ENCODE results near the gene CTDSP1. TPM values are rescaled to one million over a fixed set of nuclear protein-coding genes. Genes with fewer than 3 reads are reported as not detected.

The CTDSP1 gene, protein sequence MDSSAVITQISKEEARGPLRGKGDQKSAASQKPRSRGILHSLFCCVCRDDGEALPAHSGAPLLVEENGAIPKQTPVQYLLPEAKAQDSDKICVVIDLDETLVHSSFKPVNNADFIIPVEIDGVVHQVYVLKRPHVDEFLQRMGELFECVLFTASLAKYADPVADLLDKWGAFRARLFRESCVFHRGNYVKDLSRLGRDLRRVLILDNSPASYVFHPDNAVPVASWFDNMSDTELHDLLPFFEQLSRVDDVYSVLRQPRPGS
- 66.9 to 75.6 TPM (median 71.5 TPM) in 5 replicates for total RNA-seq (2022; extraction: Qiagen RNA extraction)

DNA sequence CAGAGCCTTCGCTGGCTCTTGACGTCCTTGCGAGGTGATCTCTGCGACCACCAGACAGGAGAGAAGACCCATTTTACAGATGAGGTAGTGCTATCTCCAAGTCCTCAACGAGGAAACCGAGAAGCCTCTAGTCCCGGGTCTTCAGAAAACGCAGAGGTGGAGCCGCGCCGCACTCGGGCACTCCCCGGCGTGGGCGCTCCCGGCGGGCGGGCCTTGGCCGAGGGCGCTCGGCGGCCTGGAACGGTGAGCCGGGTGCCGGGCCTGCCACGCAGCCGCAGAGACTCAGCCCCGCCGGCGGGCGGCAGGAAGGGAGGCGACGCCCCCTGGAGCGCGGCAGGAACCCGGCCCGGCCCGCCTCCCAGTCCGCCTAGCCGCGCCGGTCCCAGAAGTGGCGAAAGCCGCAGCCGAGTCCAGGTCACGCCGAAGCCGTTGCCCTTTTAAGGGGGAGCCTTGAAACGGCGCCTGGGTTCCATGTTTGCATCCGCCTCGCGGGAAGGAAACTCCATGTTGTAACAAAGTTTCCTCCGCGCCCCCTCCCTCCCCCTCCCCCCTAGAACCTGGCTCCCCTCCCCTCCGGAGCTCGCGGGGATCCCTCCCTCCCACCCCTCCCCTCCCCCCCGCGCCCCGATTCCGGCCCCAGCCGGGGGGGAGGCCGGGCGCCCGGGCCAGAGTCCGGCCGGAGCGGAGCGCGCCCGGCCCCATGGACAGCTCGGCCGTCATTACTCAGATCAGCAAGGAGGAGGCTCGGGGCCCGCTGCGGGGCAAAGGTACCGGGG is at the start of gene CTDSP1:
Gene CTDSP1, plus strand, starts transcription at position 478 of the 776 bp plus-strand sequence. Its CDS starts 223 bp downstream, at position 701.

DNA sequence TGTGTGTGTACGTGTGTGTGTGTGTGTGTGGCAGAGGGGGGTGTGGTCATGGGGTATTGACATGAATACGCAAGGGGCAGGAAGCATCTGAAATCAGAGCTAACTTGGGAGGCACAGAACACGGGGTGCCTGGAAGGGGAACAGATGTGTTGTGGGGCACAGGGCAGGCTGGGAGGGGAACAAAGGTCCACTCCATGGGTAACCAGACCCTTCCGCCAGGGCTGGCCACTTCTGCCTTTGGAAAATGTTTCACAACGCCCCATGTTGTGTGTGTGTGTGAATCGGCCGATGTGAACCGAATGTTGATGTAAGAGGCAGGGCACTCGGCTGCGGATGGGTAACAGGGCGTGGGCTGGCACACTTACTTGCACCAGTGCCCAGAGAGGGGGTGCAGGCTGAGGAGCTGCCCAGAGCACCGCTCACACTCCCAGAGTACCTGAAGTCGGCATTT is 17.7 kb upstream of the CTDSP1 start, which contains the start of gene SLC11A1:
Gene SLC11A1, plus strand, starts transcription at position 358 of the 451 bp plus-strand sequence. CDS start 96 bp downstream, outside the sequence.

DNA sequence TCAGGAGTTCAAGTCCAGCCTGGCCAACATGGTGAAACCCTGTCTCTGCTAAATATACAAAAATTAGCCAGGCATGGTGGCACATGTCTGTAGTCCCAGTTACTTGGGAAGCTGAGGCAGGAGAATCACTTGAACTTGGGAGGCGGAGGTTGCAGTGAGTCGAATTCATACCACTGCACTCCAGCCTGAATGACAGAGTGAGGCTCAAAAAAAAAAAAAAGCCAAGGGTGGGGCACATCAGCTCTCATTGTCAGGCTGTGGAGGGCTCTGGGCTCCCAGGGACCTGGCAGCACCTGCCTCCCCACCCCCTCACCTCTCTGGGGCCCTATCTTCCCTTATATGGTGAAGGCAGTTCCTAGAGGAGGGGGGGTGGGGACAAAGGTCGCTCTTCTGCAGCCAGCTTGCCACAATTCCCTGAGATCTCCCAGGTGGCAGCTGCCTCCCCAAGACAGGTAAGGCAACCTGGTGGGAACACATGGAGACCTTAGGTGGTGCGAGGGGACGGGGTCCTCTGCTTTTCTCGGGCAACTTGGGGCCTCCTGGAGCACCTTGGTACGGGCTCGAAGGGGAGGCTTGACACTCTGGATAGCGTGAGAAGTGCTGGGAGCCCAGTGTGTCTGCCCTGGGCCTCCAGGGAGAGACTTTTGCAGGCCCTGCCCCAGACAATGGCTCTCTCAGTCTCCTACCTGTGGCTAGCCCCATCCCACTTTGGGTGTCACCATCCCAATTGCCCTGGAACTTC is 19.2 kb downstream of the CTDSP1 start, which contains the start of gene VIL1:
Gene VIL1, plus strand, starts transcription at position 407 of the 742 bp plus-strand sequence. CDS start 4,656 bp downstream, outside the sequence.

Other genes with a start within 250 kb of the CTDSP1 start
- gene CXCR1, start 232.9 kb upstream of the CTDSP1 start, total RNA-seq (2022; extraction: Qiagen RNA extraction), result not detected in 5 replicates
- 291 to 305 TPM (median 299 TPM) in 5 replicates for gene ARPC2, start 182.7 kb upstream of the CTDSP1 start, total RNA-seq (2022; extraction: Qiagen RNA extraction)
- 0.14 to 0.29 TPM (median 0.18 TPM) in 5 replicates for gene GPBAR1, start 138.9 kb upstream of the CTDSP1 start, total RNA-seq (2022; extraction: Qiagen RNA extraction)
- gene AAMP, start 129.7 kb upstream of the CTDSP1 start, total RNA-seq (2022; extraction: Qiagen RNA extraction), result 122 to 179 TPM (median 125 TPM) in 5 replicates
- 58.3 to 74.6 TPM (median 68.8 TPM) in 5 replicates for gene PNKD, start 129.3 kb upstream of the CTDSP1 start, total RNA-seq (2022; extraction: Qiagen RNA extraction)
- 123 to 148 TPM (median 135 TPM) in 5 replicates for gene TMBIM1, start 107.4 kb upstream of the CTDSP1 start, total RNA-seq (2022; extraction: Qiagen RNA extraction)
- gene CATIP, start 43.0 kb upstream of the CTDSP1 start, total RNA-seq (2022; extraction: Qiagen RNA extraction), result 0.21 to 0.23 TPM in 2 of 5 replicates, not detected in the others
- 0.08 to 0.29 TPM (median 0.23 TPM) in 5 replicates for gene SLC11A1, start 17.6 kb upstream of the CTDSP1 start, total RNA-seq (2022; extraction: Qiagen RNA extraction)
- 0.17 to 0.38 TPM (median 0.35 TPM) in 5 replicates for gene VIL1, start 19.3 kb downstream of the CTDSP1 start, total RNA-seq (2022; extraction: Qiagen RNA extraction)
- gene USP37, start 168.5 kb downstream of the CTDSP1 start, total RNA-seq (2022; extraction: Qiagen RNA extraction), result 4.7 to 6.7 TPM (median 4.9 TPM) in 5 replicates
- gene CNOT9, start 169.0 kb downstream of the CTDSP1 start, total RNA-seq (2022; extraction: Qiagen RNA extraction), result 39.2 to 42.4 TPM (median 40.4 TPM) in 5 replicates
- gene PLCD4, start 208.0 kb downstream of the CTDSP1 start, total RNA-seq (2022; extraction: Qiagen RNA extraction), result 0.24 to 0.77 TPM (median 0.47 TPM) in 5 replicates